ENCODE data around the gene TSPAN9. TPM values are rescaled to one million over a fixed set of nuclear protein-coding genes. Genes with fewer than 3 reads are reported as not detected.
A peak's percentile ranks its signal among the peaks of the same experiment; 100 is the strongest.

The TSPAN9 gene
- total RNA-seq, 1 donor from 2014 or later, result 30.4 TPM

DNA sequence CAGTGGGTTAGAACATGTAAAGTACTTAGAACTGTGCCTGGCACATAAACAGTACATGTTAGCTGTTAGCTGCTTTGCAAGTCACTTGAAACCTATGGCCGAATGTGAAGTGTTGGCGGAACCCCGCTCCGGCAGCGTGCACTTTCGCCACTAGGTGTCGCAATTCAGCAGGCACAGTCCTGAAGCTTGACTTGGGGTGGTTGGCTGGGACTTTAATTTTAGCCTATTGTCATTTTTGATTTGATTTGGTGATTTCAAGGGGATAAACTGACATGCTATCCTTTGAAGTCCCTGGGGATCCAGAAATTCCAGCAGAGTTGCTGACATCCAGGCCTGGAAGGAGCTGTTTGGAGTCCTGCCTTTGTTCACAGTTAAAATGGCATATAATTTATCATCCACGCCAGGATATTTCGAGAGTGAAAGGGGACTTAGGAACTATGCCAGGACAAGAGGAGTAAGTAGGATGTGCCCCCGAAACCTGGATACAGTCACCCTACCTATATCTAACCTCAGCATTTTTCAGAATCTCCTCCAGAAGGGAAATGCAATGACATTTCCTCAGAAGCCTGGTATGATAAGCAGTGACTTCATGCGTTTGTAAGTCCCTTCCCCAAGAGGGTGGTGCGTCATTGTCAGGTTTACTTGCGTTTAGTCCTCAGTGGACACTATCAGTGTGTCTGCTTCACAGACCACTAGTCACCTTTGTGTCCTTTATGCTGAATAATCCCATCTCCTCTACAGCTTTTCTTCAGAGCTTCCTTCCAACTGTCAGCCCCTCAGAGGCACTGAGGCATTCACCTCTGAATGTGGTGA lies 3.5 kb upstream of the TSPAN9 start:
- Mint-ChIP-seq H3K27me3 (peaks cover 13% of the 10 kb centered on the region), H3K9me3 (ENCODE audit: low read depth) (no peaks in the 10 kb centered on the region), H3K36me3 (ENCODE audit: insufficient read depth) (no peaks in the 10 kb centered on the region), H3K4me1 (ENCODE audit: low read depth) (peaks cover 19% of the 10 kb centered on the region), H3K27ac (no peak overlapping the region), H3K4me3 (ENCODE audit: low read depth) (peak overlapping the region; percentile 29)
- peak; percentile 100 for TF ChIP-seq CTCF (IDR thresholded peaks at IDR 0.05; ENCODE audit: unreplicated experiment)
- DNase-seq (ENCODE audit: low spot score, unreplicated experiment), result peak; percentile 92

DNA sequence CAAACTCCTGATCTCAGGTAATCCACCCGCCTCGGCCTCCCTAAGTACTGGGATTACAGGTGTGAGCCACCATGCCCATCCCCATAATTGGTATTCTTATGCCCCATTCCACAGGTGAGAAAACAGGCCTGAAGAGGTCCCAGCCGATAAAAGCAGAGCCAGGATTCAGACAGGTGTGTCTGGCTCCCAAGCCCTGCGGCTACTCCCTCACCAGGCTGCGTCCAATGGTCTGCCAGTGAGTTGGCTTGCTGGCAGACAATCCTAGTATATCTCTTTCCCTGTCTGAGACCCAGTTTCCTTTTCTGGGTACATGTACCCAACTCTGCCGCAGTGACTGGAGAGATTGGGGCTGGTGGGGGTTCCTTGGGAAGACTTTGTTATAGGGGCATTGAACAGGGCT lies 1.9 kb upstream of the TSPAN9 start:
- Mint-ChIP-seq H3K9me3 (ENCODE audit: low read depth) (no peaks in the 10 kb centered on the region), H3K4me3 (ENCODE audit: low read depth) (peak overlapping the region; percentile 63), H3K27me3 (peaks cover 13% of the 10 kb centered on the region), H3K36me3 (ENCODE audit: insufficient read depth) (no peaks in the 10 kb centered on the region), H3K27ac (no peak overlapping the region), H3K4me1 (ENCODE audit: low read depth) (peaks cover 15% of the 10 kb centered on the region)
- DNase-seq (ENCODE audit: low spot score, unreplicated experiment), result no peak
- TF ChIP-seq CTCF (IDR thresholded peaks at IDR 0.05; ENCODE audit: unreplicated experiment), result no peak

DNA sequence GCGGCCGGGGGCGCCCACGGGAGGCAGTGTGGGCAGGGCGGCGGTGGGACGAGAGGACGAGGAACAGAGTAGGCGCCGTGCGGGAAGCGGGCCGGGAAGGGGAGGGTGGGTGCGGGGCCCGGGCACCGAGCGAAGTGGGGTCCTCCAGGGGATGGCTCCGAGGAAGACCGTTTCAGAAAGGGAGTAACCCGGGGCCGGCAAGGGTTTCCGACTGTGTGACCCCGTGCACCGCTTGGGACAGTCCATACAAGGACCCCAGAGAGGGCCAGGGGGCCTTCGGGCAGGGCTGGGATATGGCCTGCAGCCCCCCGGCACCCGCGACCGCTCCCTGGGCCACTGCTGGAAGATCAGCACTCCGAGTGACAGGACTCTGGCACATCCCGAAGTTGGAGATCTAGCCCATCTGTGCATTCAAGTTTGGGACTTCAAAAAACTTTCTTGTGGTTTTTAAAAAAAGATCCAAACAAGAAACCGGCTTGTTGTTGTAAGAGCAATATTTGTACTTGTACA lies 448 bp downstream of the TSPAN9 start:
- no peaks in the 10 kb centered on the region for H3K9me3 Mint-ChIP-seq (ENCODE audit: low read depth)
- DNase-seq (ENCODE audit: low spot score, unreplicated experiment), result no peak
- H3K4me1 Mint-ChIP-seq (ENCODE audit: low read depth), result peaks cover 11% of the 10 kb centered on the region
- peak overlapping the region; percentile 55 for H3K27ac Mint-ChIP-seq
- no peak for TF ChIP-seq CTCF (IDR thresholded peaks at IDR 0.05; ENCODE audit: unreplicated experiment)
- peaks cover 13% of the 10 kb centered on the region for H3K27me3 Mint-ChIP-seq
- H3K4me3 Mint-ChIP-seq (ENCODE audit: low read depth), result peak overlapping the region; percentile 78
- peaks cover 1% of the 10 kb centered on the region for H3K36me3 Mint-ChIP-seq (ENCODE audit: insufficient read depth)

GRCh38 chr12:3078086-3078820 lies 1.1 kb downstream of the TSPAN9 start:
- Mint-ChIP-seq H3K9me3 (ENCODE audit: low read depth) (no peaks in the 10 kb centered on the region), H3K4me3 (ENCODE audit: low read depth) (peak overlapping the region; percentile 78), H3K27me3 (peaks cover 13% of the 10 kb centered on the region), H3K4me1 (ENCODE audit: low read depth) (peaks cover 11% of the 10 kb centered on the region), H3K27ac (peak overlapping the region; percentile 55), H3K36me3 (ENCODE audit: insufficient read depth) (peaks cover 1% of the 10 kb centered on the region)
- no peak for DNase-seq (ENCODE audit: low spot score, unreplicated experiment)
- no peak for TF ChIP-seq CTCF (IDR thresholded peaks at IDR 0.05; ENCODE audit: unreplicated experiment)

- H3K27me3 Mint-ChIP-seq, result peaks cover 11% of the 10 kb centered on the region
- peaks cover 16% of the 10 kb centered on the region for H3K4me1 Mint-ChIP-seq (ENCODE audit: low read depth)
- no peak overlapping the region for H3K27ac Mint-ChIP-seq
- no peak for DNase-seq (ENCODE audit: low spot score, unreplicated experiment)
- TF ChIP-seq CTCF (IDR thresholded peaks at IDR 0.05; ENCODE audit: unreplicated experiment), result no peak
- no peaks in the 10 kb centered on the region for H3K9me3 Mint-ChIP-seq (ENCODE audit: low read depth)
- peaks cover 4% of the 10 kb centered on the region for H3K36me3 Mint-ChIP-seq (ENCODE audit: insufficient read depth)
- H3K4me3 Mint-ChIP-seq (ENCODE audit: low read depth), result no peak overlapping the region
Measured at GRCh38 chr12:3081091-3081490, 3.9 kb downstream of the TSPAN9 start.
